DMS53 treated with DMSO at 0.1 percent for 48 hours (cell line): Measurements from ENCODE around the gene NUP98.

Experiments used
- DNase-seq: peaks from one replicate; lab custom pipeline; 2025; ENCODE audit not compliant: unreplicated experiment; lab: John Stamatoyannopoulos, UW

Gene NUP98

DNA sequence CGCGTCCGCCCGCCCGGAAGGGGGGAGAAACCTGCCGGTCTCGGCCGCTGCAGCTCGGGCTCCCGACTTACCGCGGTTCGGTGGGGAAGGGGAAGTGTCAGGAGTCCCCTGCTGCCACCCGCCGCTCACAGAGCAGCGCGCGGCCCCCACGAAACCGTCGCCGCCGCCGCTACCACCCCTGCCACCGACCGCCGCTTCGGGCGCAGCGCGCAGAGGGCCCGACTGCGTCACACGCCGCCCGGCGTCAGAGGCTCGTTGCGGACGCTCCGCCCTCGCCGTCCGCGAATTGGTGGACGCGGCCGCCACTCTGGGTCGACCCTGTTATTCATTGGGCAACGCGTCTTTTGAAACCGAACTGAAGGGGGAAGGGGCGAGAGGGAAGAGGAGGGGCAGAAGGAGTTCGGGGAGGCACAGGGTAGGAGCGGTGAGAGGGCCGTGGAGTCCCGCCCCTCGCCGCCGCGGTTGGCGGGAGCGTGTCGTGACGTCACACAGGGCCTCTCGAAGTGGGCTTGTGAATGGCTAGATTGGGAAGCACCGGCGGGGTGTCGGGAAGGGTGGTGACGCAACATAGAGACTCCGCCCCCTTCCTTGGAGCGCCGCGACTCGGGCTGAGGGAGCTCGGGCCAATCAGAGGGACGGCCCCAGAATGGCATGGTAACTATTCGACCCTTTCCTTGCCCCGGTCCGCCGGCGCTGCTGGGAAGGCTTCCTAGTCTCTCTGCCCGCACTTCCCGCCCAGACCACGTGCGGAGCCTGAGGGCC, at the start of gene NUP98:
Gene NUP98 (minus strand): TSS at position 226 of the 762 bp plus-strand sequence. CDS start 15,437 bp downstream, outside the sequence.
- DNase-seq = peak; percentile 99

DNA sequence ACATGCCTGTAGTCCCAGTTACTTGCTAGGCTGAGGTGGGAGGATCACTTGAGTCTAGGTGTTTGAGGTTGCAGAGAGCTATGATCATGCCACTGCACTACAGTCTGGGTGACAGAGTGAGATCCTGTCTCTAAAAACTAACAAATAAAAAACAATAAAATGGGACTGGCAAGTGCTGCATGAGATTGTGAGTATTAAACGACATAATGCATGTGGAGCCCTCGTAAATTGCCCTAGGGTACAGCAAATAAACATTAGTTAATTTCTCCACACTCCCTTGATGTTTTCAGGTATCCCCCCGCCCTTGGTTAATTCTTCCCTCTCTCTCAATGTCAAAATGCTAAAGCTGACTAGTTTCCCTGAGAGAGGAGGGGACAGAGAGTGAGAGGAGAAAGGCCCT, 48.3 kb upstream of the NUP98 start:
- DNase-seq = no peak

DNA sequence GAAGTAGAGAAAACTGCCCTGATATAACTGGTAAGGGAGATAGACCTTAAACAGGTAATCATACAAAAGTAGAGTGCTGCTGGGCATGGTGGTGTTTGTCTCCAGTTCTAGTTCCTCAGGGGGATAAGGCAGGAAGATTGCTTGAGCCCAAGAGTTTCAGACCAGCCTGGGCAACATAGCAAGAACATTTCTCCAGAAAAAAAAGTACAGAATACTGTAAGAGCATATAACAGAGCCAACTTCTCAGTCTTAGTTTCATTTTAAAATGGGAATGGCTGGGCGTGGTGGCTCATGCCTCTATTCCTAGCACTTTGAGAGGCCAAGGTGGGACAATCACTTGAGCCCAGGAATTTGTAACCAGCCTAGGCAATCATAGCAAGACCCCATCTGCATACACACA, 47.9 kb upstream of the NUP98 start:
- DNase-seq = no peak

DNA sequence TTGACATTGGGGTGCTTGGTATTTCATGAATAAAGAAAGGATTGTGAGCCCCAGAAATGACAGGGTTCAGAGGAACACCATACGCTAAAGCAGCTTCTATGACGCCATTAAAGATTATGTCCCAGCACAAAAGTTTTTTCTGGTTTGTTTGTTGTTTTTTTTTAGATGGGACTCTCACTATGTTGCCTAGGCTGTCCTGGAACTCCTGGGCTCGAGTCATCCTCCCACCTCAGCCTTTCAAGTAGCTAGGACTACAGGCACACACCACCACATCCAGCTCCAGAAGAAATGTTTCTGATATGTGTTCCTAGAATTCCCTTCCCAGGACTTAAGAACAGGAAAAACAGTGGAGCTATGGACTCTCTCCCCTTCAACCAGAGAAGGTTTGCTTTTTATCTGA, 46.0 kb upstream of the NUP98 start:
- no peak for DNase-seq

DNA sequence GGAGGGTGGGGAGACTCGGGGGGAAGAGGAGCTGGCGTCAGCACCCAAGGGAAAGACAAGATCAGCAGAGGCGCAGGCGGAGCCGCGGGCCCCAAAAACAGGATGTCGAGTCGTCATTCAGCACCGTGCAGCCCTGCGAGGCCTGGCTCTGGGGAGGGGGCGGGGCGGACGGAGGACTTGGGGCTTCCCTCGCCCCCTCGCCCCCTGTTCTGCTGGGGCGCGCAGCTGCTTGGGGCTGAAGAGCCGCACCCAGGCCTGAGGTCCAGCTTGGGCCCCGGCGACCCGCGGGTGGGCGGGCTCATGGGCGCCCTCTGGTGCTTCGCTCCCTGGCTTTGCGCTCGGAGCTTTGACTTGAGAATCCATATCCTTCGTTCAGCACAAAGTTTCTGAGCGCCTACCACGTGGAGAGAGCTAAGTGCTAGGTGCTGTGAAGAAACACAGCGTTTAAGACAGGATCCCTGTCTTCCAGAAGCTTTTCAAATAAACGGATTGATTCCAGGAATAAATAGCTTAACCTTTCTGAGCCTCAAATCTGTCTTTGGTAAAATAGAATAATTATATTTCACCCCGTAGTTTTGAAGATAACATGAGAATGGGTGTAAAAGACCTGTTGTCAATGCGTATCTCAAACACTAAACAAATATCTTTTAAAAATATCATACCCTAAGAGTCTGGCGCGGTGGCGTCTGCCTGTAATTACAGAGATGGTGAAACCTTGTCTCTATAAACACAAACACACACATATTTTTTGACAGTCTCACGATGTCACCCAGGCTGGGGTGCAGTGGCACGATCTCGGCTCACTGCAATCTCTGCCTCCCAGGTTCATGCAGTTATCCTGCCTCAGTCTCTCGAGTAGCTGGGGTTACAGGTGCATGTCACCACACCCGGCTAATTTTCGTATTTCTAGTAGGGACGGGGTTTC, 44.3 kb upstream of the NUP98 start:
- DNase-seq = peak; percentile 75

DNA sequence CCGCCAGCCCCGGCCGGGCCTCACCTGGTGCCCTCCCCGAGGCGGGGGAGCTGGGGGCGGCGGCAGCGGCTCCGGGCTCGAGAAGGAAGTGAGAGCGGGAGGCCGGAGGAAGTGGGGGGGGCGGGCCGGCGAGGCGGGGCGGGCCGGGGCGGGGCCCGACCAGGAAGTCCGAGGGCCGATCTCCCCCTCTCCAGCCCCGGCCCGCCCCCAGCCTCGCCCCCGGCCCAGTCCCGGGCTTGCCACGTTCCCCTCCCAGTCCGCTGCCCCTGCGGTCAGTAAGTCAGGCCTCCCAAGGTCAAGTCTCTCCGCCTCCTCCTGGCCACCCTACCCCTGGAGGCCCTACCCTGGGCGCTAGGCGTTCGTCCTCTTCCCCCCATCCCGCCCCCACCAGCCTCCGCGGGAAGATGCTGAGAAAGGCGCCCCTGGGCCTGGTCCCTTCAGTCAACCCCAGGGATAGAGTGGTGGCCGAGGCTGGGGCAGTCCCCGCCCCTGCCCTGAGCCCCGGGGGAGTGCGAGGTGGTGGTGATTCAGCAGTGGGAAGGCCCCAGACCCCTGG, 43.6 kb upstream of the NUP98 start, which contains the start of gene RHOG:
Gene RHOG (minus strand): TSS at position 90 of the 556 bp plus-strand sequence. CDS start 12,821 bp downstream, outside the sequence.
- DNase-seq = peak; percentile 65

DNA sequence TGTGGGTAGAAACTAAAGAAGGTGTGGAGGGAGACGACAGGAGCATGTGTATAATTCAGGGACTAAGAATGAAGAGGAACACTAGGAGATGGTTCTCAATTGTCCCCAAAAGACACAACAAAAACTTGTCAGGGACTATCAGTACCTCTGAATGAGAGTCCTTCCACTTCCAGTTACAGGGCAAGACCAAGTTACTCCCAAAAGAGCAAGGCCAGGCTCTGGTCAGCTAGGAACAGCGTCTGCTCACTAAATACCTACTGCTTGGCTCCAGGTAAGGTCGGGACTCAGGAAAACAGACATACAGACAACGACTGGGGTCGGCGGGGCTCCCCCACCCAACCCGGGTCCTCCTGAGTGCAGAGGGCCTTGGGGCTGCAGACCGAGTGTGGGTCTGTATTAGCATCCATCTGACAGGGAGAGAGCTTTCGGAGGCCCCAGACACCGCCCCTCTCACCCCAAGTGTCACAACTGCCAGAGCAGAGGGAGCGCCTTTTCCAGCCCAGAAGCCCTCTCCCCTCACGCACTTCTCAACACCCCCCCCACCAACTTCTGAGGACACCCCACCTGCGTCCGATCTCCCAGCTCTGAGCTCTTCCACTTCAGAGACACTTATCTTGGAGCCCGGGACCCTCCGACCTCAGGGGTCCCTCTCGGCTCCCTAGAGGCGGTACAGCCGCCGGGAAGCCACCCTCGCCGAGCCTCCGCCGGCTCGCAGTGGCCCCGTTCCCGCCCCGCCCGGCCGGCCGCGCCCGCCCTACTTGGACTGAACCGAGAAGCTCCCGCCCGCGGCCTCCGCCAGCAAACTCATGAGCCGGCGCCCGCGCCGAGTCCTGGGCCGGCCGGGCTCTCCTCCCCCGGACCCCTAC, 42.9 kb upstream of the NUP98 start:
- peak; percentile 65 for DNase-seq

DNA sequence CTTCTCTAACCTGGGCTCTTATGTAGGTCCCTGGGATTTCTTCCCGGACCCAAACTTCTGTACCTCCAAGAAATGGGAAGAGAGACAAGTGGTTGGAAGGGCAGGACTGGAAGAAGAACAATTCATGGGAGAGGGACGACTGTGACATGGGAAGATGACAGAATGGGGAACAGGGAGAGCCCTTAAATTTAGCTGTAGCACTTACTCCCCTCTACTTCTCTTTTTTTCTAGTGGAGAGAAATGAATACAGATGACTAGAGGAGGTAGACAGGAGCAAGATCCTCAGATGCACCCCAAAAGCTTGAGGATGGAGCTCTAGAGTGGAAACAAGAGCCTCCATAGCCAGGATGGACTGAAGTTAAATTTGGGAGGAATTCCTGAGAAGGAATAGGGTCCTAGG, 41.1 kb upstream of the NUP98 start:
- no peak for DNase-seq

DNA sequence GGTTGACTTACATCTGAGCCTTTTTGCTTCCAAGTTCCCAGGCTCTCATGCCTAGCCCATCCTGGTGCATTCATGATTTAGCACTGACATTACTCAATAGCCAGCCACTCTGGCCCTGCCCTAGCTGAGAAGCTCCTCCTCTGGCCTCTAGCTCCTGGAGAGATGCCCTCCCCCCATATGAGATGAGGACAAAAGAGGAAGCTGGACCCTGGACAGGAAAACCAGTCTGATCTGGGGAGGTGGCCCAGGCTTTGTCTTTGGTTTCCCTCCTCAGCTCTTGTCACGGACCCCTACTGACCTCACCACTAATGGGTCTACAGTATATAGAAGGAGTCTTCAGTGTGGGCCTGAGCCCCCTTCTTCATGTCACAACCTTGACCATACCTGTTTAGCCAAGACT, 40.4 kb upstream of the NUP98 start:
- no peak for DNase-seq

DNA sequence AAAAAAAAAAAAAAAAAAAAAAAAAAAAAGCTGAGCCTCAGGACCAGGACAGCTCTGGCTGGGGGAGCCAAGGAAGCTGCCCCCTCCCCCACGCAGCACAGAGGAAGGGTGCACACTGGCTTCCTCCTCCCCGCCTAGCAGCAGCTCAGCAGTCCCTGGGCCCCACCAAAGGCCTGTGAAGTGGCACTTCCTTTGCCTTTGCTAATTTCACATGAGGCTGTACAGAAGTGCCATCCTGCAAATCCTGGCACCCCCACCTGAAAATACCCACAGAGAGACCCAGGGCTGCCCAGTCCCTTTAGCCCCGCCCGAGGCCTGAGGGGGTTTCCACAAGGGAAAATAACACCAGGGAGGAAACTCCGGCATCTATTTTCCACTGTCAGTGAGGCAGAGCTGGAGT, 39.5 kb upstream of the NUP98 start:
- DNase-seq = no peak

DNA sequence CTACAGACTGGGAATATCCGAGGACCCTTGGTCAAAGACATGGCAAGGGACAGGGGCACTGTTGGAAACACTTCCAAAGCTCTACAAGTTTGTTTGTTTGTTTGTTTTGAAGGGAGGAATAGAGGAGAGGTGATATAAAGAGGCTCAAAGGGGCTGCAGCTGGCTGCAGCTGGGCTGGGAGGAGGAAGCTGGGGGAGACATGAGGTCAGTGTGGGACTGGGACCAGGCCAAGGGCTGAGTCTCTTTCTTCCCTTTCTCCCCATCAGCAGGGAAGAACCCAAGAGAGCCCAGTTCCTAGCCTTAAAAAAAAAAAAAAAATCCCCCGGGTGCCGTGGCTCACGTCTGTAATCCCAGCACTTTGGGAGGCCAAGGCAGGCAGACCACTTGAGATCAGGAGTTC, 38.4 kb upstream of the NUP98 start:
- DNase-seq = no peak

DNA sequence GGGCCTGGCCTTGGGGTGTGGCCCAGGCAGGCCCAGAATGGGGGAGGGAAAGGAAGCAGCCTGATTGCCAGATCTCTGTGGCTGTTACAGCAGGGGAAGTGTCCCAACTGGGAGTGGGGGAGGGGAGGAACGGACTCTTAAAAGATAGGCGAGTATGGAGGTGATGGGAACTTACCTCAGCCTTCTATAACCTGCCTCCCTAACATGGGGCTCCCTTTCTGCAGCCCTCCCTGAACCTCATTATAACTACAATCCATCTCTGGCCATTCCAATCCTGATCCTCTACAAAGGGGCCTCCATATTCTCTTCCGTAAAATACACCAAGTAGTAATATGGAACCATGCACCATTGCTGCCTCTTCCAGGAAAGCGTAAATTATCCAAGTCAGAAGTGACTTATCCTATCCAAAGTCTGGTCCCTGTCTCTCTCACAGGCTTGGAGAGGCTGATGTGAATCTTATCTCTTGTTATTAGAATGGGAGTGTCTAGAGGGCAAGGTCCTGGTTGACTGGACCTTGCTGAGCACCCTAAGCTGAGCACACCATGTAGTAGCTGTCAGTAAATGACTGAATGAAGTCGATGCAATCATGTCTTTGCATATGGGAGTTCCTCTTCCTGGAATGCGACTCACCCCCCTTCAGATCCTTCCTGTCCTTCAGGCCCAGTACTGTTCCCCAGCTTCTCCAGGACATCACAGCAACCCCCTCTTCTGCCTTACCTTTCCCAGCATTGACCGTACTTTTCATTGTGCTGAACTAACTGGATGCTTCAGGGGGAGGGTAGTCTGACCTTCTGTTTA, 37.5 kb upstream of the NUP98 start:
- DNase-seq = no peak

DNA sequence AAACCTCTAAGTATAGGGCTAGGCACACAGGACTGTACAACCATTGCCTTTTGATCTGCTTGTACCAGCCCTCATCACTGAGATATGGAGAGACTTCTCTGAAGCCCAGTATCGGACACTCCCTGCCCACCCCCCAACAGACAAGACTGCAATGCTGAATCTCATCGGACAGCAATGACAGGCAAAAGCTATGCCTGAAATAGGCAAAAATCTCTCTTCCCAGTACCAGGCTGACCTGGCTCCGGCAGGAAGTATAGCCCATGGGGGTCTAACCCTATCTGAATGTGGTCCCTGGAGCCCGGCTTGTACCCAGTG, 37.0 kb upstream of the NUP98 start:
- DNase-seq = no peak

DNA sequence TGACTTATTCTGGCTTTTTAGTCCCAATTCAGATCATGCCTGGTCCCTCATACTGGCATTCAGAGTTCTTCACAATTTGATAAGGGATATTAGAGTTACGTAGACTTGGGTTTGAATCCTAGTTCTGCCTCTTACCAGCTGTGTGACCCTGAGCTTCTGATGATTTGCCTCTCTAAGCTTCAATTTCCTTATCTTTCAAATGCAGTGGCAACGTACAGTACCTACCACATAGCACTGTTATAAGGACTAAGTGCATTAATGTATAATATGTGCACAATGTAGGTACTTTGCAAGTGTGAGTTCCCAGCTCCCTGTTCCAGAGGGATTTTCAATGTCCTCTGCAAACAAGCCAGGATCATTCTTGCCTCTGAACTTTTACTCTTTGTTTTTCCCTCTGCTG, 36.1 kb upstream of the NUP98 start:
- DNase-seq = no peak

DNA sequence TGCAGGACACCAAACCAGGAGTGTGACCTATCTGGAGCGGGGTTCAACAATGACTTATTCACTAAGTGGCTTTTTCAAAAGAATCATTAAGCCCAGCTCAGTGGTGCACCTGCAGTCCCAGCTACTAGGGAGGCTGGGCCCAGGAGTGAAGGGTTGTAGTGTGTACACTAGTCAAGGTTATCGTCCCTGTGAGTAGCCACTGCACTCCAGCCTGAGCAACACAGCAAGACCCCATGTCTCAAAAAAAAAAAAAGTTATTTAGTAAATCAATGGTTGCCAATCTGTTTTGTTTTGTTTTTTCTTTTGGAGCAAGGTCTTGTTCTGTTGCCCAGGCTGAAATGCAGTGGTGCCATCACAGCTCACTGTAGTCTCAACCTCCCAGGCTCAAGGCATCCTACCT, 35.5 kb upstream of the NUP98 start:
- DNase-seq = no peak

DNA sequence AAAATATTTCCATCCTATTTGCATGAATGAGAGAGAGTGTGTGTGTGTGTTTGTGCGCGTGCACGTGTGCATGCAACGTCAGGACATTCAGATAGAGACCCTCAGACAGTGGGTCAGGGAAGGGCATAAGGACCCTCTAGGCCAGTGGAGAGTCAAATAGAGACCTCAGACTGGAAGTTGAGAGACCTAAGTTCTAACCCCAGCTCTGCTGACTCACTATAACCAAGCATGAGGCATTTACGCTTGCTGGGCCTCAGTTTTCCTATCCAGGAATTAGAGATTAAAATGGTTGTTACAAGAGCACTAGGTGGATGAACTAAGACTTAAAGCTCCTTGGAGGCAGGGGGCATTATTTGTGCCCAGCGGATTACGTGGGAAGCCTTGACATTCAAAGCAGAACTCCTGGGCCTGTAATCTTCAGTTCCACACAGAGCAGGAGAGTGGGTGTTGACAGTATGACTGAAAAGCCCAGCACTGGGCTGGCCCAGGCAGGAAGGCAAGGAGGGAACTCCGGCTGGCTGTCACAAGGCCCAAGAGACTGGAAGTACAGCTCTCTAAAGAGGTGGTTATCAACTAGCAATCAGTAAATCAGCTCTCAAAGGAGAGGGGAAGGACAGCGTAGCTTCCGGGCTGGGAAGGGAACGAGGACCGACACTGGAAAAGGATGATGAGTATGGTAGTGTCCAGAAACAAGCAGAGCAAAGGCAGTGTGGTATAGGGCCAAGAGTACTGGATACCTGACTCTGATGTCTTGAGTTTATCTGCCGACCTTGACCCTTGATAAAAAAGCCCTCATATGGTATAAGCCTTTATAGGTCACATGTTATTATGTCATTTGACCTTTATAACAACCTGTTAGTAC, 34.3 kb upstream of the NUP98 start:
- no peak for DNase-seq

DNA sequence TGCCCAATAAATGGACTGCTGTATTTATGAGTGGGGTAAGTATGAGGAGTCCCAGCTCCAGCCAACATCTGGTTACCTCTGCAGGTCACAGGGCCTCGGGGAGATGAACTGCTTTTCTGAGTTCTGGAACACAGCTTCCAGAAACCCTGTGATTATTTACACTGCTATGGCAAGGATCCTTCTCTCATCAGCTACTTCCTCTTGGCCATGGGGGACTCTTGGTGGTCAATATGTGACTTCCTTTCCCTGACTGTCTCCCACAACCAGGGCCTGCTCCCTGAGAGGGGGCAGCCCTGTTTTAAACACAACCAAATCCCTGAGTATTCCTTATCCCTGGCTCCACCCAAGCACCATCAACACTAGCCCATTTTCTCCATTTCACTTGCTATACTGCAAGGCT, 33.4 kb upstream of the NUP98 start:
- no peak for DNase-seq

DNA sequence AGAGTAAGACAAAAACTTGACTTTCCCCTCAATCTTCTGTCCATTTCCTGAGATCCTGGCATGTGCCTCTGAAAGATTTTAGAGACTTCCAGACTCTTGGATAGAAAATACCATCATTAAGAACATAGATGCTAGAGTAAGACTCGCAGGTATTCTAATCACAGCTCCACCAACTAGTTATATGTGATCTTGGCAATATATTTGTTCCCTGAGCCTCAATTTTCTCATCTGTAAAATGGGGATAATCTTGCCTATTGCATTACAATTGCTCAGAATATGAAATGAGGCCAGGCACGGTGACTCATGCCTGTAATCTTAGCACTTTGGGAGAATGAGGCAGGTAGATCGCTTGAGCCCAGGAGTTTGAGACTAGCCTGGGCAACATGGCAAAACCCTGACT, 32.7 kb upstream of the NUP98 start:
- no peak for DNase-seq
